HG02884 (cell line): ENCODE data around the gene FLG.
"Not testable (repeated sequence)": the region's sequence is repeated elsewhere in the genome, so short reads cannot be mapped to it uniquely, and the experiment has no call there.

Experiments
- ATAC-seq: cut with Tn5 transposase; IDR thresholded peaks from one replicate; pipeline ENCODE4 v1.9.1; 2021; ENCODE audit warnings: mild to moderate bottlenecking, moderate library complexity; ENCODE audit not compliant: unreplicated experiment

Gene FLG

DNA sequence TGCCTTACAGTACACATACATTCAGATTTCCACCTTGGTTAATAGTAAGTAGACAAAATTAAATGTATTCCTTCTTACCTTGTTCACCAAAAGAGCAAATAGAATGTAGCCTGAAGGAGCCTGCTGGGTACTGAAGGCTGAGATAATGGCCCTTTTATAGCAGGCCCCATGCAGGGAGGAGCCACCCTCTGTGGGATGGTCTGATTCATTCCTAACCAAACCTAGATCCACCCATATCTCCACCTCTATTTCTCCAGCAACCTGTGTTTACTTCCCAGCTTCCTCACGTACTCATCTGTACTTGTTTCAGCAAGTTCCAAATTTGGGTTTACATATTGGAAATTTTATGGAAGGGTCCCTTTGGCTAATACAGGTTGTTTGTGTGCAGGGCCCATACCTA, at the start of gene FLG:
TSS of gene FLG (minus strand) at position 129 of the 400 bp plus-strand sequence. CDS start 9,783 bp downstream, outside the sequence.
- no peak for ATAC-seq

GRCh38 chr1:152374451-152374850, 49.4 kb upstream of the FLG start:
- ATAC-seq = no peak

- no peak for ATAC-seq
Measured at GRCh38 chr1:152372672-152373071, 47.6 kb upstream of the FLG start.

GRCh38 chr1:152367436-152367835, 42.4 kb upstream of the FLG start:
- no peak for ATAC-seq

- no peak for ATAC-seq
Measured at GRCh38 chr1:152359906-152360305, 34.9 kb upstream of the FLG start, which contains the start of gene FLG2. TSS of gene FLG2 (minus strand) at chr1:152360006. CDS start at chr1:152358884, 1,122 bp downstream.

DNA sequence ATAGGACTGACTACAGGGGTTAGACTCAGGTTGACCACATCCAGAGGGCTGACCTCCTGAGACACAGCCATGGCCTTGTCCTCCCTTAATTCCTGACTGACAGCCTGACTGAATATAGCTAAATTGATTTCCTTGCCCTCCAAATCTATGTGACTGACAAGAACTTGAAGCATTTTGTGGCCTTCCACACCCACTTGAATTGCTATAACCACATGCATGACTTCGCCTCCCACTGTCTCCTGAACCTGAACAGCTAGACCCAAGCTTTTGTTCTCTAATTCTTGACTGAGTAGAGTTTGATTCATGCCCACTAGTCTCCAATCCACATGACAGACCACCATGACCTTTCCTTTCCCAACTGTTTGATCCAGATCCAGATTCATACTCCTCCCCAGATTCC, 31.7 kb upstream of the FLG start:
- ATAC-seq = no peak

- ATAC-seq = no peak
Measured at GRCh38 chr1:152349611-152350010, 24.6 kb upstream of the FLG start.

DNA sequence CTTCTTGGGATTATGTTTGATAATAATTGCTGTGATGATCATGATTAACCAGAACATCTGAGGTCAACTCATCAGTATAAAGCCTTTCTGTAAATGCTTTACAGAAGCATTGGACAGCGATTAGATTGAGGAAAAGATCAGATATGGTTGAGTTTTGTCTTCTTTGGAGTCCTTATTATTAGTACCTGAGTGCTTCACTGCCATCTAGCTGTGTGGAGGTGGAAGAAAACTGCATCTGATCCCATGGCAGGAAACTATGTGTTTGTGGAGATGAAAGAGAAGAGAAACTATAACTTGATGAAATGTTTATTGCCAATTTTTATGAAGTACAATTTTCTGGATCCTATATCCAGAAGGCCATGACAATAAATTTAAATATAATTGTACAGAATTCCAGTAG, 23.4 kb upstream of the FLG start:
- no peak for ATAC-seq

GRCh38 chr1:152347116-152347728, 22.2 kb upstream of the FLG start:
- ATAC-seq = no peak

DNA sequence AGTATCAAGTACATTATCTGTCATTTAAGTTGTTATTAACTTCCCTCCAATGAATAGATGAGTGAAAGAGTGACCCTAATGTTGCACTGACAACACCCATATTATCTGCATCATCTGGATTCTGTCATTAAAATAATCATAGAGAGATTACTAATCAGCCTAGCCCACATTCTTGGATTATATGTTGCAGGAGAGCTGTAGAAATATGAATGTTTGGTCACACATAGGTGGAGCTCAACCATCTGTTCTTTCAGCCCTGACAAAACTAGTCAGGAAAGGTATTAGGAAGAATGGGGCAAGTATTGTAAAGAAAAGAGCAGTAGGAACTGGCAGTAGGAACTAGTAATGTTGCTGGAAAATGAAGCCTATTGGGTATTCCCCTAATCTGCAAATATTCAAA, 19.4 kb upstream of the FLG start:
- no peak for ATAC-seq

GRCh38 chr1:152343006-152343405, 18.0 kb upstream of the FLG start:
- no peak for ATAC-seq

- no peak for ATAC-seq
Measured at GRCh38 chr1:152335399-152335798, 10.4 kb upstream of the FLG start.

DNA sequence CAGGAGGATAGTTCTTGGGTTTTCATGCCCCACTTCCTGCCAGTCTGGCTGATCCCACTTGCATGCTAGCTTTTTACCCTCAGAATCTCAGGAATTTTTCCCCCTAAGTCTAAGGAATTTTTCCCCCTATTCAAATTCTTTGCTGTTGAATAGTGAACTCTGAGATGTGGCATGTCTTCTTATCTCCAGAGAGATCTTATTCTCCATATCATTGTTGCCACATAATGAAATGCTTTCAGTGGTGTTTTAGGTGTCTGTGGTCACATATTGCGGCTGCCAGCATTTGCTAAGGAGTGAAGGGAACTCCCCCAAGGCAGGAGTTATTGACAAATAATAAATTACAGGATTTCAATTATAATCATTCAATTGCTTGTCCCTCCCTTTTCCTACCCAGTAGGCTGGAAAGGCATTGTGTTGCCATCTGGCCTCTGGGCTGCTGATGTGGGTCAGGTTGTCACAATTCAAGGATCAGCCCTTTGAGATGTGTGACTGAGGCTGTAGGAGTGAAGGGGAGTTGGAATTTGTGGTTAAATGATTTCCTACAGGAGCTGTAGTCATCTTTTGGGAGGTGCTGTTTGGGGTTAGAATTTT, 3.9 kb upstream of the FLG start:
- no peak for ATAC-seq

GRCh38 chr1:152313970-152314369, 11.1 kb downstream of the FLG start:
- no peak for ATAC-seq

DNA sequence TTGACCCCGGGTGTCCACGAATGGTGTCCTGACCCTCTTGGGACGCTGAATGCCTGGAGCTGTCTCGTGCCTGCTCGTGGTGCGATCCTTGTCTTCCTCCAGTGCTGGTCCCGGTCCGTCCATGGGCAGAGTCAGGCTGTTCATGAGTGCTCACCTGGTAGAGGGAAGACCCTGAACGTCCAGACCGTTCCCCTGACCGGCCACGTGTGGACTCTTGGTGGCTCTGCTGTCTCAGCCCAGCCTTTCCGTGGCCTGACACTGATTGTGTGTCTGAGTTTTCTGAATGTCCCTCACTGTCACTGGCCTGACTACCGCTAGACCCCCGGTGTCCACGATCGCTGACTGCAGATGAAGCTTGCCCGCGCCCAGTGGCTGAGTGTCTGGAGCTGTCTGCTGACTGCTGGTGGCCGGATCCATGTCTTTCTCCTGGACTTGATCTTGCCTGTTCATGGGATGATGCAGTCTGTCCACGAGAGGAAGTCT, 11.7 kb downstream of the FLG start:
- no peak for ATAC-seq

DNA sequence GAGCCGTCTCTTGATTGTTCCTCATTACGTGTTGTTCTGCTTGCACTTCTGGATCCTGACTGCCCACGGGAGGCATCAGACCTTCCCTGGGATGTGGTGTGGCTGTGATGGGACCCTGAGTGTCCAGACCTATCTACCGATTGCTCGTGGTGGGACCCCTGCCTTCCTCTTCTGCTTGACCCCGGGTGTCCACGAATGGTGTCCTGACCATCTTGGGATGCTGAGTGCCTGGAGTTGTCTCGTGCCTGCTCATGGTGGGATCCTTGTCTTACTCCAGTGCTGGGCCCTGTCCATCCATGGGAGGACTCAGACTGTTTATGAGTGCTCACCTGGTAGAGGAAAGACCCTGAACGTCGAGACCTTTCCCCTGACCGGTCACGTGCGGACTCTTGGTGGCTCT, 12.9 kb downstream of the FLG start:
- not testable (repeated sequence) for ATAC-seq

- ATAC-seq = no peak
Measured at GRCh38 chr1:152309955-152310354, 15.1 kb downstream of the FLG start.

- ATAC-seq = not testable (repeated sequence)
Measured at GRCh38 chr1:152309320-152309901, 15.6 kb downstream of the FLG start.

GRCh38 chr1:152308758-152309157, 16.3 kb downstream of the FLG start:
- ATAC-seq = not testable (repeated sequence)

DNA sequence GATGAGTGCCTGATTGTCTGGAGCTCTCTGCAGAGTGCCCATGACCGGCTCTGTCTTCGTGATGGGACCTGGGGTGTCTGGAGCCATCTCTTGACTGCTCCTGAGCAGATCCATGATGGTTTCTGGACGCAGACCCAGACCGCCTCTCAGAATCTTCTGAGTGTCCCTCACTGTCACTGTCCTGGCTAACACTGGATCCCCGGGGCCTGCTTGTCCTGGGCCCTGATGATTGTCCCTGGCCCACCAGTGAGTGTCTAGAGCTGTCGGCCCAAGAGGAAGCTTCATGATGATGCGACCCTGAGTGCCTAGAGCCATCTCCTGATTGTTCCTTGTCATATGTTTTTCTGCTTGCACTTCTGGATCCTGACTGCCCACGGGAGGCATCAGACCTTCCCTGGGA, 17.1 kb downstream of the FLG start:
- ATAC-seq = not testable (repeated sequence)

DNA sequence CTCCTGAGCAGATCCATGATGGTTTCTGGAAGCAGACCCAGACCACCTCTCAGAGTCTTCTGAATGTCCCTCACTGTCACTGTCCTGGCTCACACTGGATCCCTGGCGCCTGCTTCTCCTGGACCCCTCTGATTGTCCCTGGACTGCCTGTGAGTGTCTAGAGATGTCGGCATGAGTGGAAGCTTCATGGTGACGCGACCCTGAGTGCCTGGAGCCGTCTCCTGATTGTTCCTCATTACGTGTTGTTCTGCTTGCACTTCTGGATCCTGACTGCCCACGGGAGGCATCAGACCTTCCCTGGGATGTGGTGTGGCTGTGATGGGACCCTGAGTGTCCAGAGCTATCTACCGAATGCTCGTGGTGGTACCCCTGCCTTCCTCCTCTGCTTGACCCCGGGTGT, 18.9 kb downstream of the FLG start:
- ATAC-seq = not testable (repeated sequence)

DNA sequence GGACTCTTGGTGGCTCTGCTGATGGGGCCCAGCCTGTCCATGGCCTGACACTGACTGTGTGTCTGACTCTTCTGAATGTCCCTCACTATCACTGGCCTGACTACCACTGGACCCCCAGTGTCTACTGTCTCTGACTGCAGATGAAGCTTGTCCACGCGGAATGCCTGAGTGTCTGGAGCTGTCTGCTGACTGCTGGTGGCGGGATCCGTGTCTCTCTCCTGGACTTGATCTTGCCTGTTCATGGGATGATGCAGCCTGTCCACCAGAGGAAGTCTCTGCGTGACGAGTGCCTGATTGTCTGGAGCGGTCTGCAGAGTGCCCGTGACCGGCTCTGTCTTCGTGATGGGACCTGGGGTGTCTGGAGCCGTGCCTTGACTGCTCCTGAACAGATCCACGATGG, 20.3 kb downstream of the FLG start:
- not testable (repeated sequence) for ATAC-seq
